Loucy (cell line): ENCODE results near the gene ARID1B.

ENCODE experiments used
- CTCF ChIP-seq: fragments of 200-600 bp; sonication (generic); conservative IDR thresholded peaks from 2 replicates; pipeline ENCODE4 v1.5.1; 2014; ENCODE audit warnings: mild to moderate bottlenecking, antibody characterized with exemption, low read length
- EZH2phosphoT487 ChIP-seq: fragments of 200-600 bp; IDR thresholded peaks from 2 replicates; pipeline ENCODE4 v1.6.1; 2018; ENCODE audit warnings: antibody characterized with exemption, mild to moderate bottlenecking, moderate library complexity, borderline replicate concordance

- TF ChIP-seq CTCF (no peak), EZH2phosphoT487 (no peak)
Measured at GRCh38 chr6:156816505-156816904, 39.3 kb downstream of the ARID1B start.
